GM19463 (cell line): ENCODE results near the gene MUC5B.

Experiments
- ATAC-seq: cut with Tn5 transposase; IDR thresholded peaks from one replicate; pipeline ENCODE4 v1.9.1; 2021; ENCODE audit warnings: mild to moderate bottlenecking, moderate library complexity; ENCODE audit not compliant: unreplicated experiment

MUC5B gene

DNA sequence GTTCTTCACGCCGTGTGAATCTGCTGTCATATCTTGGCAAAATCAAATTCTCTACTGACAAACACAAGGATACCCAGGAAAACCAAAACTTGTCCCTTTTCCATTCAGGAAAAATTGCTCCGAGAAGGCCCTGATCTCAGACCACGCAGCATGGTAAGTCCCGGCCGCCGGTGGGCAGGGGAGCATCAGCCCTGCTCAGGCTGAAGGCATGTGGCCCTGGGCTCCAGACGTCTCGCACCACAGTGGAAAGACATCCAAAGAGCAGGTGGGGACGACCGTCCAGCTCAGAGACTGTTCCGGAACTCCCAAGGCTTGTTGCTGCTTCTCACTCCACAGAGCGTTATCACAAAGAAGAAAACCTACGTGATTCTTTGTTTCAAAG lies 56.8 kb downstream of the MUC5B start:
- no peak for ATAC-seq

DNA sequence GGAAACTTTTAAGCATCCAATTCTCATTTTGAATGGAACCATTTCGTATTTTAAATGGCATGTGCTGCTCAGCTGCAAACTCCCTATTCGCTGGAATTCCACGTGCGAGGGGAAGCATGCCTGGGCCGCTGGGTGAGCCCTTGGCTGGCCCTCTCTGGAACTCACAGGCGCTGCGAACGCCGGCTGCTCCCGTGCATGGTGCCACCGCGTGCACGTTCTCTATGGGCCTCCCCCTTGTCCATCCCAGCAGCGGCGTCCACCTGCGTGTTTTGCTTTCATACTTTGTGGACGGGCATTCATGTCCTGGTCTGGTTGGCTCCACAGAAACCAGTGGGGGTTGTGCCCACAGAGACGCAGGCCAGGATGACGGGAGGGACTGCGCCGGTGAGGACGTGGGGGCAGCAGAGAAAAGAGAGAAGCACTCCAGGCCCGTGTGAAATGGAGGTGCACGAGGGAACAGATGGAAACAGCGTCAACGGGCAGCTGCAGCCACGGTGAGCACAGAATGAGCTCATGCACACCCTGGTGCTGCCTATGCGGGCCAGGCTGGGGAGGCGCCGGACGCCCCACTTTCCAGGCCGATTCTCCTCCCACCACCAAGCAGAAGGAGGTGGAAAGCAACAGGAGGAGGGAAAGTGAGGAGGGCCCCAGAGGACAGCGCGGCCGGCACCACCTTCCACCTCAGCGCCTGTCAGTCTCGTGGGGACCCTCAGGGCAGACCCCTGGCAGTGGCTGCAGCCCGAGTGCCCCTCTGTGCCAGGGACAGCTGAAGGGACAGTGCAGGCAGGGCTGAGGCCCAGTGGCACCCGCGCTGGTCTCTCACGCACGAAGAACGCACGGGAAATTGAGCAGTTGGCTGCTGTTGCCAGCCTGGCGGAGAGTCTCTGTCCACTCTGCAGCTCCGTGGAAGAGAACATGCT lies 57.5 kb downstream of the MUC5B start:
- ATAC-seq: no peak

GRCh38 chr11:1281326-1281973 lies 58.6 kb downstream of the MUC5B start:
- no peak for ATAC-seq

GRCh38 chr11:1281974-1282365 lies 59.1 kb downstream of the MUC5B start:
- ATAC-seq: no peak

DNA sequence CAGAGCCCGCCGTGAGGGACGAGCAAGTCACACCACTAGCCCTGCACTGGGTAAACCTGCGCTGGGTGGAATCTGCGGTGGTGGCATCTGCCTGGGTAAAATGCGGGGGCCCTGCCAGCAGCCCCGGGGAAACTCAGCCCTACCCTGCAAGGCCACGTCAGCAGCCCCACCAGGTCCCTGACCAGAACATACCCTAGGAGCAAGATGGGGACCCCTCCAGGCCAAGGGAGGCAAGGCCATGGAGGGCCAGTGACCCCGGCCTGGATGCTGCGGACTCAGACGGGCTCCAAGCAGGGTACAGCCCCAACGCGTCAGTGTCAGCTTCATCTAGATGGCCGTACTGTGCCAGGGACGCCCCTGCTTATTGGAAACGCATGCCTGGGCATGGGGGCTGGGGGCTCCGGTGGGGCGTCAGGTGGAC lies 60.2 kb downstream of the MUC5B start:
- ATAC-seq: no peak

- ATAC-seq: no peak
Measured at GRCh38 chr11:1283906-1284305, 61.0 kb downstream of the MUC5B start.

GRCh38 chr11:1285316-1285744 lies 62.5 kb downstream of the MUC5B start:
- no peak for ATAC-seq

- no peak for ATAC-seq
Measured at GRCh38 chr11:1285876-1286275, 63.0 kb downstream of the MUC5B start.

- no peak for ATAC-seq
Measured at GRCh38 chr11:1287928-1288327, 65.1 kb downstream of the MUC5B start.

- ATAC-seq: no peak
Measured at GRCh38 chr11:1288426-1289151, 65.7 kb downstream of the MUC5B start.

GRCh38 chr11:1289211-1289935 lies 66.5 kb downstream of the MUC5B start:
- no peak for ATAC-seq

- ATAC-seq: no peak
Measured at GRCh38 chr11:1290052-1291040, 67.5 kb downstream of the MUC5B start.

GRCh38 chr11:1291295-1292017 lies 68.6 kb downstream of the MUC5B start:
- no peak for ATAC-seq

- no peak for ATAC-seq
Measured at GRCh38 chr11:1292018-1292643, 69.3 kb downstream of the MUC5B start.

GRCh38 chr11:1292644-1293618 lies 70.1 kb downstream of the MUC5B start:
- no peak for ATAC-seq

DNA sequence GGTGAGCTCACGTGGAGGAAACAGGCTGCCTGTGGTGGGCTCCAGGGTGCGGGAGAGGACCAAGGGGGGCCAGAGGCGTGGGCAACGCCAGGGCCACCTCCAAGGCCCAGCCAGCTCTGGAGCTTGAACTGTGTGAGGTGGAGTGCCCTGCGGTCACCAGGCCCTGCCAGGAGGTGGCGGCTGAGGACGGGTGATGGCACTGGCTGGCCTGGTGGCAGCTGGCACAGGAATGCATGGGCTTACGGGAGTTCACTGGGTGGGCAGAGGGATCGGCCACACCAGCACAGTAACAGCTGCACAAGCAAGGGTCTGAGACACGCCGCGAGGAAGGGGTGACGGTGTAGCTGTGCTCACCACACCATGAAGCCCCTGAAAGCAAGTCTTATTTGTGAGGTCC lies 70.8 kb downstream of the MUC5B start:
- ATAC-seq: no peak

GRCh38 chr11:1295086-1295485 lies 72.2 kb downstream of the MUC5B start:
- no peak for ATAC-seq
